Activated gamma-delta T cell treated with Interleukin-2 at 50 U/mL for 16 hours (primary cell): ENCODE measurements around the gene TLCD3B.
A peak's percentile ranks its signal among the peaks of the same experiment; 100 is the strongest.

Experiments
- DNase-seq: peaks from one replicate; pipeline ENCODE4 v3.0.0-alpha.2; 2020

TLCD3B gene

GRCh38 chr16:30030841-30031413 lies at the start of gene TLCD3B:
Gene TLCD3B (minus strand): TSS chr16:30031271. CDS start chr16:30030527, 744 bp downstream.
- DNase-seq = no peak

GRCh38 chr16:30079480-30079879 lies 48.4 kb upstream of the TLCD3B start:
- no peak for DNase-seq

GRCh38 chr16:30078744-30079143 lies 47.7 kb upstream of the TLCD3B start:
- no peak for DNase-seq

- DNase-seq = no peak
Observed at GRCh38 chr16:30077656-30078055, 46.6 kb upstream of the TLCD3B start.

- no peak for DNase-seq
Observed at GRCh38 chr16:30076276-30076791, 45.3 kb upstream of the TLCD3B start.

GRCh38 chr16:30075503-30076275 lies 44.6 kb upstream of the TLCD3B start, which contains the start of gene PPP4C:
Gene PPP4C (plus strand): TSS chr16:30075994. CDS start chr16:30076378, 384 bp downstream.
- peak; percentile 86 for DNase-seq

- no peak for DNase-seq
Observed at GRCh38 chr16:30070490-30070889, 39.4 kb upstream of the TLCD3B start.

- no peak for DNase-seq
Observed at GRCh38 chr16:30069611-30070462, 38.8 kb upstream of the TLCD3B start.

GRCh38 chr16:30068750-30069610 lies 37.9 kb upstream of the TLCD3B start:
- DNase-seq = peak; percentile 50

GRCh38 chr16:30068333-30068732 lies 37.3 kb upstream of the TLCD3B start:
- DNase-seq = no peak

- no peak for DNase-seq
Observed at GRCh38 chr16:30067584-30067916, 36.5 kb upstream of the TLCD3B start.

GRCh38 chr16:30066761-30067583 lies 35.9 kb upstream of the TLCD3B start:
- DNase-seq = no peak

- DNase-seq = peak; percentile 30
Observed at GRCh38 chr16:30065943-30066760, 35.1 kb upstream of the TLCD3B start.

- DNase-seq = peak; percentile 95
Observed at GRCh38 chr16:30065102-30065942, 34.3 kb upstream of the TLCD3B start, which contains the start of gene ALDOA. Gene ALDOA (plus strand): TSS chr16:30065760. CDS start chr16:30066898, 1,138 bp downstream.

GRCh38 chr16:30064729-30065101 lies 33.6 kb upstream of the TLCD3B start:
- DNase-seq = no peak

GRCh38 chr16:30063893-30064728 lies 33.0 kb upstream of the TLCD3B start:
- peak; percentile 65 for DNase-seq

- no peak for DNase-seq
Observed at GRCh38 chr16:30063278-30063892, 32.3 kb upstream of the TLCD3B start.
